Myocyte (in vitro differentiated cells): ENCODE data around the gene TMPRSS11F. TPM values are rescaled to one million over a fixed set of nuclear protein-coding genes. Genes with fewer than 3 reads are reported as not detected.

Experiments
- DNase-seq: peaks from one replicate; pipeline ENCODE4 v3.0.0-alpha.2; 2012; ENCODE audit warnings: low read depth
- total RNA-seq: library from RNA; depleted of rRNA; stranded (reverse); fragments of >200 nt; gene quantifications from 2 replicates; pipeline ENCODE4 v1.2.3, GENCODE V29; 2014

The TMPRSS11F gene
- total RNA-seq, 1 donor from 2014 or later: not detected

- DNase-seq: no peak
Measured at GRCh38 chr4:68077737-68078136, 51.9 kb downstream of the TMPRSS11F start.

DNA sequence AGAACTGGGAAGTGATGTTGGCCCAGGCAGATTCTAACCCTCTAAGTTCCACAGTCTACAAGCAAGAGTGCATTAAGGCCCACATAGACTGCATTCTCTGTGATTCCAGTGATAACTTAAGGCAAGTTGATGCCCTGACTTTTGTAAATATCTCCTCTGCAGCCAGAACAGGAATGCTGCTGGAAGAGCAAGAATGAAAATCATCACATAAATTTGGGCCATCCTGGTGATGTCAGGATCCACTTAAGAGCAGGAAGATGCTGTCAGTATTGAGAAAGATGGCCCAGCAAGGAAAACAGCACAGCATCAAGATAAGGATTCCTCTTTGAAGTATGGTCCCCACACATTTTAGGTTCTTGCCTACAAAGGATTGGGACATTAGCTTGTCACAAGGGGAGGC, 52.4 kb downstream of the TMPRSS11F start:
- DNase-seq: no peak

DNA sequence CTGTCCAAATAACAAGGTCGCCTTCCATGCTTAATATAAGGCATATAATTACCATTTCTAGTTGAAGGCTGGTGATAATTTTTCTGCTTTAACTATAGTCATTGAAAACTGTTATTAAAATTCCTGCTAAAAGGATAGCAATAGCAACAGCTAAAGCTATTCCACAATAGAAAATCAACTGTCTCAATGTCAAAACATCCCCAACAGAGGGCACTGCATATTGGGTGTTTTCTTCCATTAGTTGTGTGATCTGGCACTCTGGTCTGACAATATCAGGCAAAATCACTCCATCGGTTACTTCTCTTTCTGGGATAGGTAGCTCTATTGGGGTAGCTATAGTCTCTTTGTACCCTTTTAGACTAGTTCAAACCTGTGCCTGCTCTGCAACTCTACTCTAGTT, 53.5 kb downstream of the TMPRSS11F start:
- no peak for DNase-seq

GRCh38 chr4:68074397-68074796, 55.3 kb downstream of the TMPRSS11F start:
- DNase-seq: peak; percentile 3

DNA sequence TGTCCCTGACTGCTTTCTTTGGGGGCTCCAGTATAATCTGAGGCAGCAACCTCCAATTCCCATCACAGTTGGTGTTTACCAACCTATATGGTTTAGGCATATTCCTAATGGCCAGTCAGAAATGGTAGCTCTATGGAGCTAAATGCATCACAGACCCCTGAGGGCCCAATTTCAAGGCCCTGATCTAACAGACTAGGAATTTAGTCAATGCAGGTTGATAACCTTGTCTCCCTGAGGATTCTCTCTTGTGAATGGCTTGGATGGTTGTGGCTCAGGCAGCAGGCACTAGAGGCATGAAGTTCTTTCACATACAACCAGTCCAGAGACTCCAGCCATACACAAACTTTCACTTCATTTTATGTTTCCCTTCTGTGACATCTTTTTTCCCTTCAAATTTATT, 59.4 kb downstream of the TMPRSS11F start:
- DNase-seq: no peak

- no peak for DNase-seq
Measured at GRCh38 chr4:68062501-68062900, 67.2 kb downstream of the TMPRSS11F start.

- no peak for DNase-seq
Measured at GRCh38 chr4:68038272-68038671, 91.4 kb downstream of the TMPRSS11F start.

DNA sequence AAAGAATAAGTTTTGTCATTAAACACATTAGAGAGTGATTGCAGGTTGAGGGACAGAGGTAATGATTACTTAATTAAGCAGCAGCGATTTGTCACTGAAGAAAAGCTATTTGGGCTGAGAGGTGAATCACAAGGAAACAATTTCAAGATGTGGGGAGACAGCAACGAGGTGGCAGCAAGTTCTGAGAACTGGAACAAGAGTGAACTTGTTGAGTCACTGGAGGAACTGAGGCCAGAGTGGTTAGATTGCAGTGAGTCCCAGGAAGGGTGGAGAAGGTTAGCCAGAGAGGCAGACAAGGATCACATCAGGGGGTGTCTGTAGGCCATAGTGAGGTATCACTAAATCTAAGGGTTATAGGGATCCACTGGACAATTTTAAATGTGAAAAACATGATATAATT, 108.5 kb downstream of the TMPRSS11F start:
- DNase-seq: no peak

DNA sequence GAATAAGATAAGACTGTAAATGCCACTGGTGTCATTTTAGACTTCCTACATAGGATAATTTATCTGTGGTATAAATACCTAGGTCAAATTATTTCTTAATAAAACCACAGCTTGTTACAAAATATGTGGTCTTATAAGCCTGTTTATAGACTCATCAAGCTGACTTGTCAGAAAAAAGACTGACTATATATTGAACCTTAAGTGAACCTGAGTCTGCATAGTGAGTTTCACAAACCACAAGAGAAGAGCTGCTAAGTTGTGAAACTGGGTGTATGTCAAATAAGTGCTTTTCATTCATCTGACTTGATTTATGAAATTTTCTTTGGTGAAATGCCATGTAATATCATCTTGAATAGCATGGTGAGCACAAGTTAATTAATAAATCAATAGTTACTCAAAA, 118.0 kb downstream of the TMPRSS11F start:
- no peak for DNase-seq

Other genes starting within 250 kb of the TMPRSS11F start
- not detected in 2 replicates for gene TMPRSS11D, start 245.9 kb downstream of the TMPRSS11F start, total RNA-seq
- not detected in 2 replicates for gene TMPRSS11A, start 166.4 kb downstream of the TMPRSS11F start, total RNA-seq
- not detected in 2 replicates for gene TMPRSS11B, start 115.8 kb upstream of the TMPRSS11F start, total RNA-seq
- gene YTHDC1, start 220.2 kb upstream of the TMPRSS11F start, total RNA-seq: 56.1 and 58.0 TPM in 2 replicates